HG03159 (cell line): ENCODE measurements around the gene PTPRR.

Source experiments
- ATAC-seq: cut with Tn5 transposase; IDR thresholded peaks from one replicate; pipeline ENCODE4 v1.9.1; 2021; ENCODE audit warnings: mild to moderate bottlenecking, moderate library complexity; ENCODE audit not compliant: unreplicated experiment

The PTPRR gene

DNA sequence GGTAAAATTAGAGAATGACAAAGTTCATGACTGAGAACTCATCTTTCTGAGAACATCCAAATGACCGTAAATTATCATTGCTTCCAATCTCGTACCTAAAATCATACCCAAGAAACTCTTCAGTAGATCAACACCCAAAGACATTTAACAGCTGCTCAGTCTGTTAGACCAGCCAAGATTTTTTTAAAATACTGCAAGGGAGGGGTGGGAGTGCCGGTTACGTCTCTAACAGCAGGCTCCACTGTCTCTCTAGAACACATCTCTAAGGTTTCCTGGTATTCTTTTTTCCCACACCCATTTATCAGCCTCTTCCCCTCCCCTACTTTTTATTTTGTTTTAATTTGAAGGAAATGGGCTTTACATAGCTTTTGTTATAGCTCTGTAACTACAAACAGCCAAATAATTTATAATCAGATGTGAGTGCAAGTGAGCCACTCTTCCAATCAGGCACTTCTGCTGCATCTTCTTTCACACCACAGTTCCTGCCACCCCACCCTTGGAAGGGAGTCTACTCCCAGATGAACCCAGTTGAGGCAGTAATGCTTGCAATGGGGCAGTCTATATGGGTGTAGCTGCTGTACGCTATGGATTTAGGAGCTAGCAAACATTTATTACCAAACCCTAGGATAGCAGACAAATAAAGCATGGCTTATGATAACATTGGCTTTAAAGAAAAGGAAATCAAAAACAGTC is 305.2 kb downstream of the PTPRR start:
- ATAC-seq: no peak

DNA sequence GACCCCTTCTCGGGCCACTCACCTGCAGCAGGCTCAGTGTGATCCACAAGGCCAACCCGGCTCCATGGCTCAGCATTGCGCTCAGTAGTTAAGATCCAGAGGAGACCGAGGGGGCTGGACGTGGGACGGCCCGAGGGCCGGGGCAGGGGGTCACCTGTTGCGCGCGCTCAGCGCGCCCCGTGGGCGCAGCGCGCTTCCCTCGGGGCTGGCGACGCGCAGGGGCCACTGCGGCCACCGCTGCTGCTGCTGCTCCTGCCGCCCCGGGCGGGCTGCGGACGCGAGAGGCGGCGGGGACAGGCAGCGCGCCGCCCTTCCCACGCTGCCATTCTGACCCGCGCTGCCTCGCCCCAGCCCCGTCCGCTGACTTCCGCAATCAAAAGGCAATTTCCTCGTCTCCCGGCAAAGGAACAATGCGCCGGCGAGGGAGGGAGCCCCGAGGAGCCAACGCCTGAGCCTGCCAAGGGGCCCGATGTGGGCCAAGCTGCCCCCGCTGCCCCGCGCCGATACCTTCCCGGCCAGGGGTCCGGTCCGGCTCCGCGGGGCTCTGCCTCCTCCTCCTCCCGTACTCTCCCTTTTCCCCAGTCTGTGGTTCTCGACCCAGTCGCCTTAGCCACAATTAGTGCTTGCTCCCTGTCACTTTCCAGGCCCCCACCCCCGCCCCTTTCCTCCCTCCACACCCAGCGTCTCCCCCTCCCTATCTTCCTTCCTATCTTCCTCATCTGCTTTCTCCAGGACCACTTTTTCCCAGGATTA is 310.6 kb downstream of the PTPRR start:
- ATAC-seq: peak; percentile 67

DNA sequence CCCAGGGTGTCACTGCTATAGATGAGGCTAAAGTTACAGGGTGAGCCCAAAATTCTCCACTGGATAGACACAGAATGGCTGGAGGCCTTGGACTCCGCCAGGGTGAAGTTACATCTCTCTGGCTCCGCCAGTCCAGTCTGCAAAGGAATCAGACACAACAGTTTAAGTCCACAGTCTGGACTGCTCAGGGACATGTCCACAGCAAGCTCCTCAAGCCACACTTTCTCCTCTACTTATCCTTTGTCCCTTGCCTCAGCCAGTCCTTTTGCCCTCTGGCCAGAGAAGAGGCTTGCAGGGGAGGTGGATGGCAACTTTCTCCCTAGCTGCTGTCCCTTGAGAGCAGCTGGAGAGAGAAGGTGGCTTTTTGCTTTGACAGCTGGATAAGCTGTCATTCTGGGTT is 311.3 kb downstream of the PTPRR start:
- no peak for ATAC-seq

DNA sequence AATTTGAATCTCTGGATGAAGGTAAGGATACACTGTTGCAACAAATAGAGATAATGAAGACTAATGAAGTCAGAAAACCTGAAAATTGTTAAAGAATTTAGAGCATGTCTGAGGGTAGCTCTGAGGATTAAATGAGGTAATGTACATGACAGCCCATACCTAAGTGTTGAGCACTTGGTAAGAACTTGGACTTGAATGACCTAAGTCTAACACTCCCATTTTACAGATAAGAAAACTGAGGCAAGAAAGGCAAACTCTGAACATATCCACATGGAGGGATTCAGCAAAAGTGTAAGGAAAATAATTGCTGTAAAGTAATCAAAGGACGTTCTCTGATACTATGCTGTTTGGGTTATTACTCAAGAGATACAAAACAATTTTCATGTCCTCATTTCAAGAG is 312.4 kb downstream of the PTPRR start:
- no peak for ATAC-seq

DNA sequence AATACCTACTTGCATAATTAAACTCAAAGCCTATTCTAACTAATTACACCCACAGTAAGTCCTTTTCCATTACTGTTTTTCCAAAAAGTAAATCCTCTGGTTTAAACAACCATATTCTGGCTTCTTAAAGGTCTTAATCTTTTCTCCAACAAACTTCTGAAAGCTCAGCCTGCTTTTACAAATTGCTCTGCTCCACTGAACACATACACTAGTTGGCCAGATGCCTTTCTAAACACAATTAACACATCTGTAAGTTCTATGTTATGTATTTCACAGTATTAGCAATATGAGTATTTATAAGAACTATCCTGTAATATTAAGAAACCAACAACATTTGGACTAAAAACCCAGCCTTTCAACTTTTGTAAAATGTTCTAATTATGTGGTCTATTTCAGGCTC is 313.4 kb downstream of the PTPRR start:
- ATAC-seq: no peak

DNA sequence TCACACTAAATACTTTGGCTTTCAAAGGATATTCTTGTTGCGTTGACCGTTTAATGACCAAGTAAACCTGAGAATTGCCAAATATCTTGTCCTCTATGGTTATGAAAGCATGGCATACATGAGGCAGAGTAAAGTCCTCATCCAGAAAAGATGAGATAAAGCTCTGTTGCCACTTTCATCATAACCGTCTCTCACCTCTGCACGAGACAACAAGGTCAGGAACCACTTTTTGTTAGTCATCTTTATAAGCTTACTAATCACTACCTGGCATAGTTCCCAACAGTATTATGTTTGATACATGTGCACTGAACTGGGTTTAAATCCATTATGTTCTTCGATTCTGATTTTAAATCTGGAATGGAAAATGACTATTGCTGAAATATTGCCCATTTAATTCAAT is 314.6 kb downstream of the PTPRR start:
- ATAC-seq: no peak

DNA sequence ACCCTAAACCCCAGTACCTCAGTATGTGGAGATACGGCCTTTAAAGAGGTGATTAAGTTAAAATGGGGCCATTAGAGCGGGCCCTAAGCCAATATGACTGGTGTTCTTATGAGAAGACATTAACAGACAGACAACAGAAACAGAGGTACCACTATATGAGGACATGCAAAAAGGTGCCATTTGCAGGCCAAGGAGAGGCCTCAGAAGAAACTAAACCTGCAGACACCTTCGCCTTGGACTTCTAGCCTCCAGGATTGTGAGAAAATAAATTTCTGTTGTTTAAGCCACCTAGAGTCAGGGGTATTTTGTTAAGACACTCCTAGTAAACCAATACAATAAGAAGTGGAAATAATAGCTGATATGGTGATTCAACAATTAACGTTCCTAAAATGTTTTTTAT is 315.9 kb downstream of the PTPRR start:
- no peak for ATAC-seq

DNA sequence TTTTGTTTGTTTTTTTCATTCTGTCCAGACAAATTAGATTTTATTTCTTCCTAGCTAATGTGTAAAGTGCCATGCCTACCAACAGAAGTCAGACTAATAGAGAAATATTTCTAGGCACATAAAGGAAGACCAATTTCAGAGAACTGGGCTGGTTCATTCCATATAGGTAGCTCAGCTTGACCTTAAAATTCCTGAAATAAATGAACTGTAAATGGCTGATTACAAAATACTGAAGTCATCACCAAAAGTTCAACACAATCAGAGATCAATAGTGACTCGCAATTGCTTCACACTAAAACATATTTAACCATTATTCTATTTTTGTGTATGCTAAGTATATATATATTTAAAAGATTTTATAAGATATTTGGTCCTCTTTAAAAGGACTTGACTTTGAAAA is 317.5 kb downstream of the PTPRR start:
- no peak for ATAC-seq

DNA sequence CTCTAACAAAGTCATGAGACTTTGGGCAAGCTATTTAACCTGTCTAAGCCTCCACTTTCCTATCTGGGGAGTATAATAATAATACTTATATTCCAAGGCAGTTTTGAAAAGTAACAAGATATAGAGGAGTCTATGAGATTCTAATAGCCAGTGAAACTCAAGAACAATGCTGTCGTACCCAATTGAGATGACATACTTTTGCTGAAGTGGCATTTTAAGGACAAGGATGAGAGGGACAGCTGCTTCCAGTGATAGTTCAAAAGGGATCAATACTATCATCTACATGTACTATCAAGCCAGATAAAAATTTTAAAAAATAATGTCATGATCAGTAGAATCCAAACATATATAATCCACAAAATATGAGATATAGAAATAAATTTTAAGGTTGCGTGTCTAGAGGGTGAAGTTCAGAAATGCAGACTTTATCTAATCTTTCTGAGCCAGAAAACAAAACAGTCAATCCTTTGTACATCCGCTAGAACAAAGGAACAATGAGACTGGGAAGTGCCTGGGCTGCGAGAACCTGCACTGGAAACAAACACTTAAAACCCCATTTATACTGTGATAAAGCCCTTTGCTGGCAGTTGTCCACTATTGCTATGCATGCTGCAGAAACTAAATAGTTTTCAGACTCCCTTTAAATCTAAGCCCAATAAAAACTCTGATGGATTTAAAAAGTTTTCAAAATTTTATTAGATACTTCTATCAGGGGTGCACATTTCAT is 321.9 kb downstream of the PTPRR start:
- no peak for ATAC-seq

DNA sequence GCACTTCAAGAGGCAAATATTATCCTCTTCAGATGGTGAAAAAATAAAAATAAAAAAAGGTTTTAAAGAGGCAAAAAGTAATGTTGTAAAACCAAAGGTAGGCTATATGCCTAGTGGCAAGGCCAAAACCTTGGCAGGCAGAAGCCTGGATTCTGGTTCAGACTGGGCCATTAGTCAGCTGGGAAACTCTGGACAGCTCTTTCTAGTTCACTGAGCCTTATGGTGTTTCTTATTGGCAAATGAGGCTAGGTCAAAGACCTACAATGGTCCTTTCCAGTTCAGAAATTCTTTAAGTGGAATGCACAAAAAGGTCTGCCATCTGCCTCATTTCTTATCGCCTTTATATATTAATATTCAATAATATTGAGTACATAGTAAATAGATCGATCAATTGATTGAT is 327.9 kb downstream of the PTPRR start:
- no peak for ATAC-seq

DNA sequence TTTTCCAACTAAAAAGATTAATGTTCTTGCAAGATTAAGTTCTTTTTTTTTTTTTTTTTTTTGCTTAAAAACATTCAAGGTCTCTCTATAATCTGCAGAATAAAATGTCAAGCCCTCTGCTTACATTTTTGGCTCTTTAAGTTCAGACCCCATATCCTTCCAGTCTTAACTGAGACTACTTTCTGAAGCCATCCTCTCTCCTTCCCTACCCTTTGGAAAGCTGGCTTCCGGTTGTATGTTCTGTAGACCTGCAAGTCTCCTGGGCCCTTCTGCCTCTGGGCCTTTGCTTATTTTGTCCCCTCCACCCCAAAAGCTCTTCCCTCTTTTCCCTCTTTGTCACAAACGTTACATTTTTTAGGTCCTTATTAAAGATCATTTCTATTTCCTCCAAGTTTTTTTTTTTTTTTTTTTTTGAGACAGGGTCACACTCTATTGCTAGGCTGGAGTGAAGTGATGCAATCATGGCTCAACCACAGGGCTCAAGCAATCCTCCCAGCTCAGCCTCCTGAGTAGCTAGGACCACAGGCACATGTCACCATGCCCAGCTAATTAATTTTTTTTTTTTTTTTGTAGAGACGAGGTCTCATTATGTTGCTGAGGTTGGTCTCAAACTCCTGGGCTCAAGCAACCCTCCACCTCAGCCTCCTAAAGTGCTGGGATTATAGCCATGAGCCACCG is 329.9 kb downstream of the PTPRR start:
- no peak for ATAC-seq

DNA sequence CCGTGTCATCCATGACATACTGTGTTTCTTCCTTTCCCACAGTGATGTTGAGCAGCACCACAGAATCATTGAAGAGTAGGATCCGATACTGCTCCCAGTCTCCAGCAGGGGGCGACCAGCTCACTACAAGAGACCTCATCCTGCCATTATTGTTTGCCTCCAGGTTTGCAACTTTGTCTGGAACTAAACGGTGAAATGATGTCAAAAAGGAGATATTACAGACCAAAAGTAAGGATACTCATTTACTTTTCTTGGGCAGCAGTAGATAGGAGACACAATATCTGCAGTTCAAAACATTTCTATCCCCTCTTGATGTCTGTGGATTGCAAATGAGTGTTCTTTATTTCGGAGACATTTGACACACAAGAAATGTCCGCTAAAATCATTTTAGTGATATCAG is 330.5 kb downstream of the PTPRR start:
- ATAC-seq: peak; percentile 97
